ENCODE measurements around the gene INTS3. TPM values are rescaled to one million over a fixed set of nuclear protein-coding genes. Genes with fewer than 3 reads are reported as not detected.
A peak's percentile ranks its signal among the peaks of the same experiment; 100 is the strongest.

Gene INTS3
- total RNA-seq, 4 donors from 2014 or later: 38.3 to 75.4 (median 43.9) TPM

DNA sequence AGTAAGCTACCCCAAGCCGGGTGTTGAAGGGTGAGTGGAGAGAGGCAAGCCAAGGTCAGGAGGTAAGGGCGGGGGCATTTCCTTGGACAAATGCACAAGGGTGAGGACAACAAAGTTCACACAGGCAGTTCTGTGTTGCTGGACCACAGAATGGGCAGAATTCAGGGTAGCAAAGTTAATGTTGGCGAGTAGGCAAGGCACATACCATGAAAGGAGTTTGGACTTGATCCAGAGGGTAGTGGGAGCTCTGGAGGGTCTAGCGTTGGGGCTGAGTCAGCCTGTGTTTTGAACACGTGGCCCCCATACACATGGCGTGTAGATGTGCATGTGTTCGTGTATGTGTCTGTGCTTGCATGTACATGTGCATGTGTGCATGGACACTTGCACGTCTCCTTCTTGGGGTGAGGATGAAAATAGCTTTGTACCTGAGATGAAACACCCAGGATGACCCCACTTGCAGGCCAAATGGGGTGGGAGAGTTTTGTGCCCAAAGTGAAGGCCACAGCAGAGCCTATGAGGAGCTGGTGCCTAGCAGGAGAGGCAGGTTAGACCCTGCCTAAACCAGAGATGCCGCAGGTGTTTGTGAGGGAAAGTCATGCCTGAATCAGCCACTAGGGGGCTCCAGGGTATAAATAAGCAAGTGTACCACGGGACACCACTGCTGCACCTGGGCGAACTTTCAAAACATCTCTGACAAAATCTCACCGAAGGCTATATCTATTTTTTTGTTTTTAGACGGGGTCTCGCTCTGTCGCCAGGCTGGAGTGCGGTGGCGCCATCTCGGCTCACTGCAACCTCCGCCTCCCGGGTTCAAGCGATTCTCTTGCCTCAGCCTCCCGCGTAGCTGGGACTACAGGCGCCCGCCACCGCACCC lies 69.2 kb downstream of the INTS3 start:
- peak in 1 of 2 donors; percentile 91 for DNase-seq (ENCODE audit: low spot score in 2 of 2)
- Histone ChIP-seq H3K9me3 (no peaks in the 10 kb centered on the region), H3K4me3 (no peak overlapping the region), H3K27me3 (no peaks in the 10 kb centered on the region), H3K27ac (no peak overlapping the region), H3K4me1 (peaks cover 5% of the 10 kb centered on the region), H3K36me3 (no peaks in the 10 kb centered on the region)
- WGBS: 57% methylated on average over 22 of the region's 26 CpGs
- TF ChIP-seq, protein P1, sequence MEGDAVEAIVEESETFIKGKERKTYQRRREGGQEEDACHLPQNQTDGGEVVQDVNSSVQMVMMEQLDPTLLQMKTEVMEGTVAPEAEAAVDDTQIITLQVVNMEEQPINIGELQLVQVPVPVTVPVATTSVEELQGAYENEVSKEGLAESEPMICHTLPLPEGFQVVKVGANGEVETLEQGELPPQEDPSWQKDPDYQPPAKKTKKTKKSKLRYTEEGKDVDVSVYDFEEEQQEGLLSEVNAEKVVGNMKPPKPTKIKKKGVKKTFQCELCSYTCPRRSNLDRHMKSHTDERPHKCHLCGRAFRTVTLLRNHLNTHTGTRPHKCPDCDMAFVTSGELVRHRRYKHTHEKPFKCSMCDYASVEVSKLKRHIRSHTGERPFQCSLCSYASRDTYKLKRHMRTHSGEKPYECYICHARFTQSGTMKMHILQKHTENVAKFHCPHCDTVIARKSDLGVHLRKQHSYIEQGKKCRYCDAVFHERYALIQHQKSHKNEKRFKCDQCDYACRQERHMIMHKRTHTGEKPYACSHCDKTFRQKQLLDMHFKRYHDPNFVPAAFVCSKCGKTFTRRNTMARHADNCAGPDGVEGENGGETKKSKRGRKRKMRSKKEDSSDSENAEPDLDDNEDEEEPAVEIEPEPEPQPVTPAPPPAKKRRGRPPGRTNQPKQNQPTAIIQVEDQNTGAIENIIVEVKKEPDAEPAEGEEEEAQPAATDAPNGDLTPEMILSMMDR (IDR thresholded peaks at IDR 0.05): peak; percentile 81 to 93
- TF ChIP-seq POLR2AphosphoS5 (IDR thresholded peaks at IDR 0.05) (no peak), POLR2A (IDR thresholded peaks at IDR 0.05) (no peak), EP300 (IDR thresholded peaks at IDR 0.05) (no peak)

DNA sequence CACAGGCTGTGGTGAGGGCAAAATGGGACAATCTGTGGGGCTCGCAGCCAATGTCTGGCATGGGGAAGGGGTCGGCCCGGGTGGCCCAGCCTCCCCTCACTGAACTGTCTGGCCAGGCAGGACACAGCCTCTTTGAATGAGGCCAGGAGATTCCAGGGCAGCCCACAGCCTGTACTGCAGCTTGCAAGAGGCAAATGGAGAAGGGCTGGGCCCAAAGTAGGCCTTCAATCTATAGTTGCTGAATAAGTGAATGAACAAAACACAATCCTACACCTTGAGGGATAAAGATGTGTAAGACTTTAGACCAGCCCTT lies 70.6 kb downstream of the INTS3 start:
- peaks cover 13% of the 10 kb centered on the region for H3K4me1 ChIP-seq
- peak in 1 of 2 donors; percentile 68 for DNase-seq (ENCODE audit: low spot score in 2 of 2)
- H3K27ac ChIP-seq: no peak overlapping the region
- H3K27me3 ChIP-seq: no peaks in the 10 kb centered on the region
- TF ChIP-seq EP300 (IDR thresholded peaks at IDR 0.05) (no peak), POLR2AphosphoS5 (IDR thresholded peaks at IDR 0.05) (no peak), POLR2A (IDR thresholded peaks at IDR 0.05) (no peak)
- TF ChIP-seq, protein P1 (IDR thresholded peaks at IDR 0.05): no peak
- 87% methylated on average over 3 of the region's 3 CpGs for WGBS
- H3K9me3 ChIP-seq: no peaks in the 10 kb centered on the region
- H3K36me3 ChIP-seq: no peaks in the 10 kb centered on the region
- no peak overlapping the region for H3K4me3 ChIP-seq

DNA sequence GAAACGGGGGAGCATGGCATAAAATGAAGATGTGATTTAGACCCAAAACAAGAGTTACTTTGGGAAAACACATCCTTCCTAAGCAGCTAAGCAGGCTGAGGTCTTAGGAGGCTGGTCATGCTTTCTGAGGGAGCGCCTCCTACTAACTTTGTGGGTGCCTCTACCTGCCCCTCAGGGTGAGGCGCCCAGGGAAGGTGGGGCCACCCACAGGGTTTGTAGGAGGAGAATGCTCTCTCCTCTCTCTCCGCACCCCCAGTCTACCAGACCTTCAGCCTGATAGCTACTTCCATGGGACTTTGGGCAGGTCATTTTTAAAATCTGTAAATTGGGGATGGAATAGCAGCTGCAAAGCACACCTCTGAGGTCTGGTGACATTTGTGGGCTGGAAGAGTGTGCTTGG lies 71.2 kb downstream of the INTS3 start:
- no peaks in the 10 kb centered on the region for H3K9me3 ChIP-seq
- no peaks in the 10 kb centered on the region for H3K36me3 ChIP-seq
- peaks cover 15% of the 10 kb centered on the region for H3K4me1 ChIP-seq
- DNase-seq (ENCODE audit: low spot score in 2 of 2): no peak
- no peak overlapping the region for H3K27ac ChIP-seq
- TF ChIP-seq, protein P1 (IDR thresholded peaks at IDR 0.05): no peak
- TF ChIP-seq EP300 (IDR thresholded peaks at IDR 0.05) (no peak), POLR2AphosphoS5 (IDR thresholded peaks at IDR 0.05) (no peak), POLR2A (IDR thresholded peaks at IDR 0.05) (no peak)
- no peak overlapping the region for H3K4me3 ChIP-seq
- H3K27me3 ChIP-seq: no peaks in the 10 kb centered on the region
- 72% methylated on average over 4 of the region's 4 CpGs for WGBS

DNA sequence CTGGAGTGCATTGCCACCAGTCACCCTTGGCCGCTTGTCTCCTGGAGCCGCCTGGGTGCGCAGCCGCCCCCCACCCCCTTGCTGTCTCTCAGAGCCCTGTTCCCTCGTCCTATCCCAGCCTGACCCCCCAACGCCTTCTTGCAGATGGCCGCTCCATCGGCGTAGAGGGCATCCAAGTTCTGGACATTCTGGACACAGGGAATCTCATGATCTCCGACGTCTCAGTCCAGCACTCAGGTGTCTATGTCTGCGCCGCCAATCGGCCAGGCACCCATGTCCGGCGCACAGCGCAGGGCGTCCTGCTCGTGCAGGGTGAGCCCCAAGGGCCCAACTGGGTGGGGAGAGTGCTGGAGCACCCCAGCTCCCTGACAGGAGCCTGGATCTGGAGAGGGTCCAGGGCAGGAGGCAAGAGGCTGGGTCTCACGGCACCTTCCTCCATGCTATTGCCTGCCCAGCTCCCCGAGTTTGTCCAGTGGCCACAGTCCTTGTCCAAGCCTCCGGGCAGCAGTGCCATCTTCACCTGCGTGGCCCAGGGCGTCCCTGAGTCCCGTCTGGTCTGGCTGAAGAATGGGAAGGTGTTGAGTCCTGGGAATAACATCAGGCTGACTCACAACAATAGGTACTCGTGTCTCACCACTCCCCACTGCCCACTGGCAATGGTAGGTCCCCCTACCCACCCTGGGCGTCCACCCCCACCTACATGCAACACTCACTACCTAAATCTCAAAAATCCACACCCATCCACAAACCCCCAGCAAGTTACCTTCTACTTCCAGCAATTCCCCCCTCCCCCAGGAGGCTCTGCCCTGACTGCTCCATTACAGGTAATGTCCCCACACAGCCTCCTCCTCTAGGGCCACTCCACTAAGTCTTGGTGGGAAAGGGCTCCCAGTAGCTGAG lies 72.0 kb downstream of the INTS3 start:
- no peak overlapping the region for H3K4me3 ChIP-seq
- H3K27me3 ChIP-seq: no peaks in the 10 kb centered on the region
- peak in 1 of 2 donors; percentile 71 for DNase-seq (ENCODE audit: low spot score in 2 of 2)
- H3K36me3 ChIP-seq: no peaks in the 10 kb centered on the region
- H3K27ac ChIP-seq: no peak overlapping the region
- H3K9me3 ChIP-seq: no peaks in the 10 kb centered on the region
- H3K4me1 ChIP-seq: peaks cover 15% of the 10 kb centered on the region
- WGBS: 88% methylated on average over 22 of the region's 27 CpGs
- TF ChIP-seq, protein P1 (IDR thresholded peaks at IDR 0.05): no peak
- TF ChIP-seq POLR2AphosphoS5 (IDR thresholded peaks at IDR 0.05) (no peak), EP300 (IDR thresholded peaks at IDR 0.05) (no peak), POLR2A (IDR thresholded peaks at IDR 0.05) (no peak)

DNA sequence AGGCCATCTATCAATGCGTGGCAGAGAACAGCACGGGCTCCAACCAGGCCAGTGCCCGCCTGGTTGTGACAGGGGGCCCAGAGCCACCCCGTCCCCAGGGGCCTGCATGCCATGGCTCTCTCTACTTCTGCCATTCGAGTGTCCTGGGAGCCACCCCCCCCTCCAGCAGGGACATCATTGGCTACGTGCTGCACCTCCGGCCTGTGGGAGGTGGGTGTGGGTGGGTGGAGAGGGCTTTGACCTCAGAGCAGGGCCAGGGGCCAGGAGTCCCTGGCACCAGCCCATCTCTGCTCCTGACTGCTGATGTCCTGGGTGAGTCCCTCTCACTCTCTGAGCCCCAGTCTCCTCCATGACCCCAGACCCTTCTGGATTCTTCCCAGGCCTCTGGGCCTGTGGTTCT lies 72.7 kb downstream of the INTS3 start:
- 55% methylated on average over 7 of the region's 7 CpGs for WGBS
- no peaks in the 10 kb centered on the region for H3K36me3 ChIP-seq
- peak in 1 of 2 donors; percentile 77 for DNase-seq (ENCODE audit: low spot score in 2 of 2)
- no peaks in the 10 kb centered on the region for H3K9me3 ChIP-seq
- no peak for TF ChIP-seq POLR2A (IDR thresholded peaks at IDR 0.05)
- TF ChIP-seq EP300 (IDR thresholded peaks at IDR 0.05): no peak
- TF ChIP-seq POLR2AphosphoS5 (IDR thresholded peaks at IDR 0.05): no peak
- TF ChIP-seq, protein P1 (IDR thresholded peaks at IDR 0.05): no peak
- H3K27ac ChIP-seq: no peak overlapping the region
- H3K4me1 ChIP-seq: peaks cover 20% of the 10 kb centered on the region
- no peak overlapping the region for H3K4me3 ChIP-seq
- no peaks in the 10 kb centered on the region for H3K27me3 ChIP-seq

All from suprapubic skin (tissue), 4 donors.